CD4-positive, alpha-beta T cell treated with Interleukin-6 for 4 hours (primary cell): ENCODE measurements around the gene FILIP1L.
"Not testable (repeated sequence)": the region's sequence is repeated elsewhere in the genome, so short reads cannot be mapped to it uniquely, and the experiment has no call there.

Source experiments
- DNase-seq: peaks from one replicate; pipeline ENCODE4 v3.0.0-alpha.2; 2020; ENCODE audit warnings: mixed read lengths

FILIP1L gene

GRCh38 chr3:100096866-100097265, 17.4 kb downstream of the FILIP1L start:
- DNase-seq: no peak

- DNase-seq: not testable (repeated sequence)
These were observed 18.0 kb downstream of the FILIP1L start for GRCh38 chr3:100096286-100096685.

GRCh38 chr3:100093831-100094230, 20.5 kb downstream of the FILIP1L start:
- no peak for DNase-seq

- DNase-seq: no peak
These were observed 23.7 kb downstream of the FILIP1L start for GRCh38 chr3:100090669-100091005.

GRCh38 chr3:100089812-100090668, 24.3 kb downstream of the FILIP1L start:
- DNase-seq: no peak

GRCh38 chr3:100088735-100089368, 25.4 kb downstream of the FILIP1L start:
- DNase-seq: no peak

- DNase-seq: no peak
These were observed 27.1 kb downstream of the FILIP1L start for GRCh38 chr3:100087198-100087597.

GRCh38 chr3:100086401-100086800, 27.9 kb downstream of the FILIP1L start:
- DNase-seq: no peak

GRCh38 chr3:100084100-100084806, 30.0 kb downstream of the FILIP1L start:
- DNase-seq: no peak

- no peak for DNase-seq
These were observed 31.1 kb downstream of the FILIP1L start for GRCh38 chr3:100083209-100083608.

- no peak for DNase-seq
These were observed 31.6 kb downstream of the FILIP1L start for GRCh38 chr3:100082714-100083113.

- no peak for DNase-seq
These were observed 32.2 kb downstream of the FILIP1L start for GRCh38 chr3:100081986-100082692.

GRCh38 chr3:100081311-100081710, 33.0 kb downstream of the FILIP1L start:
- DNase-seq: no peak

GRCh38 chr3:100080573-100080972, 33.7 kb downstream of the FILIP1L start:
- no peak for DNase-seq

GRCh38 chr3:100079328-100079727, 35.0 kb downstream of the FILIP1L start:
- no peak for DNase-seq

GRCh38 chr3:100076731-100077529, 37.4 kb downstream of the FILIP1L start:
- DNase-seq: no peak

GRCh38 chr3:100075851-100076730, 38.2 kb downstream of the FILIP1L start:
- no peak for DNase-seq

GRCh38 chr3:100075196-100075595, 39.1 kb downstream of the FILIP1L start:
- no peak for DNase-seq

GRCh38 chr3:100073714-100074307, 40.5 kb downstream of the FILIP1L start:
- DNase-seq: no peak

GRCh38 chr3:100073049-100073713, 41.1 kb downstream of the FILIP1L start:
- no peak for DNase-seq
